MV-4-11 (cell line): Measurements from ENCODE around the gene DCC.

Source experiments
- DNase-seq: peaks from one replicate; lab custom pipeline; 2025; lab: John Stamatoyannopoulos, UW

DCC gene

GRCh38 chr18:52700816-52701215 is 360.8 kb downstream of the DCC start:
- DNase-seq = no peak

DNA sequence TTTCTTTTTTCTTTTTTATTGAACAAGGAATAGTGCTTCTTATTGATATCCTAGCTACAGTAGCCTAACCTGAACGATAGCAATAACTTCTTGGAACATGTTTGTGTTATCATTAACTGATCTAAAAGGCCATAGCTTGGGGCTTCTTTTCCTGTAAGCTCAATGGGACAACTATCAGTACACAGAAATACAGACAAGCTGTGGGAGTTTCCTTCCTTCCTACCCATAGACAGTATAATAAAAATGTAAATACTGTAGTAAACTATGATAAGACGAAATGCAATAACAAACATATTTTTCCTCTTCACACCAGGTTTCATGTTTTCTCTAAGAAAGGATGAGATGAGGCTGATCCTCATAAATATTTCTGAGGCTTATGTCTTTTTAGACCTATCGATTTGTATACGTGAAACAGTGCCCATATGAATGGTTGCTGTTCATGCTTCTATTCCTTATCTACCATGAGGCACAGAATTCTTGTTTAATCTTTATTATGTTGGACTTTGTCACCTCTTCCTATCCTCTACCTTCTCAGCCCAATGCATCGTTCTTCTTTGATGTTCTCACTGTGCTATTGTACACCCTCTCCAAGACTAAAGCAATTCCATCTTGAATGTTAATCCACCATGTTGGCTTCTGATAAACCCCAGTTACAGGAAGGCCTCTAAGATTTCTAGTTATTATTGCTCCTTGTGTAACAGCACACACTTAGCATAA is 361.4 kb downstream of the DCC start:
- no peak for DNase-seq

GRCh38 chr18:52715421-52715820 is 375.4 kb downstream of the DCC start:
- no peak for DNase-seq

GRCh38 chr18:52715991-52716390 is 376.0 kb downstream of the DCC start:
- DNase-seq = no peak

DNA sequence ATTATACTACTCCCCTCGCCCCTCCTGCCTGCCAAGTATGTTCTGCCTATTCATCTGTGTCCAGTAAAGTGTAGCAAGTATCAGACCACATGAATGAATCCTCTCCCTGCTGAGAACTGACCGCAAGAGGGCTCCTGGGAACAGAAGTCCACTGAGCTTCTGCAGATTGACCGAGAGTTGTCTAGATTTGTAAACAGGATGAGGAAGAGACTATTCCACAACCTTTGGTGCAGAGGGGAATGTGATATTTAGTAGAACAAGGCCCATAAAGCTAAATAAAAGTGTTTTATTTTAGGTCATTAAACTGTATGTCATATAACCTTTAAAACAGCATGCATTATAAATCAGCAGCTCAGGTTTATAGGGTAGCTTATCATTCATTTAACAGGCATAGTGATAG is 377.0 kb downstream of the DCC start:
- DNase-seq = no peak

DNA sequence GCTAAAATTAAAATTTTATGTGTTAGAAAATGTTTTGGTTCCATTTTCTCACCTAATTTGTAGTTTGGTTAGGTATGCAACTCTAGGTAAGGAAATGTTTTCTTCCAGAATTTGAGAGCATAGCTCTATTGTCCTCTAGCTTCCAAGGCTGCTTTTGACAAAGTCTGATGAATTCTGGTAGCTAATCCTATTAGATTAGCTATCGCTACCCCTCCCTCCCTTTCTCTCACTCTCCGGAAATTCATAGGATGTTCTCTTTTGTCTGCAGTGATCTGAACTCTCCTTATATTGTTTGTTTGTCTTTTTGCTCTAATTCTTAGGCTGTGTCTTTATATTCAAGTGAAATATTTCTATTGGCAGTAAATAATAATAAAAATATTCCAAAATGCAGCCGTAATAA is 382.9 kb downstream of the DCC start:
- DNase-seq = no peak

DNA sequence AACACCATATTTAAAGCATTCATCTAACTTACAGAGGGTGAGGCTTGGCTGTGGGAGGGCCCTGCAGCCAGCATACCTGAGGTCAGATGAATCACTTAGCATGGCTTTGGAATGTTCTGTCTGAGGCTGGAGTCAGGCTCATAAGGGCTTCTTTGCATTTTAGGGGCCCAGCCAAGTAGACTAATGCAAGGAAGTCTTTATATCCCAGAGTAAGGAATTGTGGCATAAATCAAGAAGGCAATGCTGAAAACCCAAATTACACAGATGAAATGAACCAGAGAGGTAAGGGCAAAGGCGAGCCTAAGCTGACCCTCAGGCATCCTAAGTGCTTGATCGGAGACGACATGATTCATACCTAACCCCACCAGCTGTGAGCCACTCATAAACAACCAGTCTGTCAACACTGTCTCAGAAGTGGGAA is 383.6 kb downstream of the DCC start:
- DNase-seq = no peak

DNA sequence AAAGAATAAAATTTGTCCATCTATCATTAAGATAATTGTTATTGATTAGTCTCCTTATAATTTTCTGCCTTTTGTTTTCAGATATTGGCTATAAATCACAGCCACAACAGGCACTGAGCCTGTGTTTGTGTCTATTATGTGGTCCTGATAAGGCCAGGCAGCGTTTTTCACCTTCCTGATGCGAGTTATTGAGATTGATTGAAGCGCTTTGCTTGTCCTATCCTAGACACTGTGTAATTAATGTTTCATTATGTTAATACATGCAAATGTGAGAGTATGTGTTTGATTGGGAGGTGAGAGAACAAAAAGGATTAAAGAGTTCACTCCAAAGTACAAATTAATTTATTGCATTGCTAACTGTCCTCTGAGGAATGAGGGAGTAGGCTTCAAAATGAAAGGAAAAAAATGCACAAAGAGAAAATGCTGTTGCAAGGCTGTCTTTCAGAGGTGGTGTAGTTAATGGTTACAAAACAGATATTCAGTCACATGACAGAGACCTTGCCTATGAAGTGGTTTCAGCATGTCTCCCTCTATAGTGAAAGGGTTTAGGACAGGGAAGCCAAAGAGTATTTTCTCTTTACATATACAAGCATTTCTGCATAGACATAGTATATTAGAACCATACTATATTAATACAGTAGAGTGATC is 391.1 kb downstream of the DCC start:
- DNase-seq = no peak

DNA sequence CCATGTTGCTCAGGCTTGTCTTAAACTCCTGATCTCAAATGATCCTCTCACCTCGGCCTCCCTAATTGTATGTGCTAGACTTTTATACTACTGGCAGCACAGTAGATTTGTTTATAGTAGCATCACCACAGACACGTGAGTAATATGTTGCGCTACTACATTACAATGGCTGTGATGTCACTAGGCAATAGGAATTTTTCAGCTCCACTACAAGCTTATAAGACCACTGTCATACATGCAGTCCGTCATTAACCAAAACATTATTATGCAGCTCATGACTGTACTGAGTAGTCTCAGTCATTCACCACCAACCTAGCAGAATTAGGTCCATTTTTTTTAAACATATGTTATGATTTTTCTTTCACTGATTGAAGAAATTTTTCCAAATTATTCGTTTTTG is 398.9 kb downstream of the DCC start:
- no peak for DNase-seq

DNA sequence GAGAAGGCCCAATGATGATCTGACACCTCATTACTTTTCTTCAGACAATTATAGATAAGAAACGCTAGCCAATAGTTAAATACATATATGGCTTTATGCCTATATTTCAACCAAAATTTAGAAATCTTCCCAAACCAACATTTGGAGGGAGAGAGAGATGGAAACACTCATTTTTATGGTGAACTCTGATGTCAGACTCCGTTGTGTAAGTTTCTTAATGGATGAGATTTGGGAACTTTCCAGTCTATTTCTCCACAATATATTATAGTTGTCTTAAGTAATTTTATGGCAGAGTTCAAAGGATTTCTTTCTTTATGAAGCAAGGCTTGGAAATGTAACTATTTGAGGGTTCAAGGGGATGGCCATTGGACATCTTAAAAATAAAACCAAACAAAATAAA is 407.0 kb downstream of the DCC start:
- DNase-seq = no peak

DNA sequence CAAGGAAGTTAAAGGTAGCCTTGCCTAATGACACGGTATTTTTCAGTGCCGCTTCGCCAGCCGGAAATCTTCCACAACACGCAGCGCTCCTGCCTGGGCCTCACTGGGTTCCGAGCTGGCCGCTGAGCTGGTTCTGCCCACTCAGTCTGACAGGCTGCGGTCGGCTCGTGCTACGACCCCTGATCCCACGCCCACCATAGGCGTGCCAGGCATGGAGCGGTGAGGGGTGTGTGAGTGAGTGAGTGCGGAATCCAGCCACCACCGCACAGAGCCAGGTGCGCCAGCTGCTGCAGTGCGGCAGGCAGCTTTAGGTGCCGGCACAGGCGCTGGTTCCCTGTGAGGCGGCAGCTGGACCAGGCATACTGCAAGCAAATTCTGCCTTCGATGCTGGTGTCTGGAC is 407.9 kb downstream of the DCC start:
- DNase-seq = no peak

GRCh38 chr18:52748343-52748742 is 408.3 kb downstream of the DCC start:
- DNase-seq = no peak

DNA sequence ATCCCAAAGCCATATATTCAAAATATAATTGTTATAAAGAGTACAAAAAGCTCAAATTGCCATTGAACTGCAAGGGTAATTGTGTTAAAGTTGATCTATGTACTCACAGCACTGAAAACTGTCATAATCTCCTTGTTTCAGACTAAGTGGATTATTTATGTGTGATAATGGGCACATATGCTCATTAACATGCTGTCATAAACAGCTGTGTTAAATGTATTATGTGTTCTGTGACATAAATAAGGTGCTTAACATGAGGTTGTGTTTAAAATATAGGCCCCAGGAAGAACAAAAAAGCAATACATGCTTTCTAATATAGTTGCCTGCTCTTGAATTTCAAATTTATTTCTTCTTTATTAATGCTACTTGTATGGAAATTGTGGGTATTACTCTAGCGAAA is 409.5 kb downstream of the DCC start:
- no peak for DNase-seq

DNA sequence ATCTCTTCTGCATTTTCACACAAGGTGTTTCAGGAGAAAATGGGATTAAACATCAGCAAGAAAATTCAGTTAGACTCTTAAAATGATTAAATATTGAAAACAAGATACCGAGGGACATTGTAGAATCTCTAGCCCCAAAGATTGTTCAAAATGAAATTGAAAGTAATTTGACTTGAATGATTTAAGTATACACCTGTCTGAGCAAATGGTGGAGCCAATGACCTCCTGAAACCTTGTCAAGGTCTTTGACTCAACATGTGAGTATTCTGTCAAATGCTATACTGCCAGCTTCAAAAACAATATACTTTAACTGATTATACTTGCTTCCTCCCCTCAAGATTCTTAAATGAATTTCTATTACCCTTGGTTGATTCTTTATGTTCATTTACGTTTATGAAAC is 411.0 kb downstream of the DCC start:
- no peak for DNase-seq

DNA sequence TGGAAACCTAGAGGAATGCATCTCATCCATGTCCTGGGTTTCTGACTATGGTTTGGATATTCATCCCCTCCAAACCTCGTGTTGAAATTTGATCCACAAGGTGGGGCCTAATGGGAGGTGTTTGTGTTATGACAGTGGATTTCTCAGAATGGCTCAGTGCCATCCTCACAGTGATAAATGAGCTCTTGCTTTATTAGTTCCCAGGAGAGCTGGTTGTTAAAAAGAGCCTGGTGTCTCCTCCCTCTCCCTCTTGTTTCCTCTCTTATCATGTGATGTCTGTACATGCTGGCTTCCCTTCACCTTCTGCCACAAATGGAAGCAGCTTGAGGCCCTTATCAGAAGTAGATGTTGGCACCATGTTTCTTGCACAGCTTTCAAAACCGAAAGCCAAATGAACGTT is 424.3 kb downstream of the DCC start:
- no peak for DNase-seq

GRCh38 chr18:52766002-52766545 is 426.1 kb downstream of the DCC start:
- DNase-seq = no peak

DNA sequence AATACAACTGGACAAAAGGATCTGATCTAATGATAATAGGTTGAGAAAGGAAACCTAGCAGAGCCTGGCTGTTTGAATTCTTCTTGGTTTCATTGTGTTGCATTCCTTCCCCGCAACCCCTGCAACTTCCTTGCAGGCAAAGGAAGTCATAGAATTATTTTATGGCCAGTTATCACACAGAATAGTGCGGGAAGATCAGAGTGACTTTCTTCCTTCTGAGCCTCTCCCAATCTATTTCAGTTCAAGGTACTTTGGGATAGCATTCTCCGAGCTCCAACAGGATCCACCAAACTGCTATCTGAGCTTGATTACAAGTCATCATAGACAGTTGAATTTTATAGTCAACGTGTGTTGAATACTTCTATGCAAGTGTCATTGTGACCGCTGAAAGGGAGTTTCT is 441.1 kb downstream of the DCC start:
- no peak for DNase-seq

- no peak for DNase-seq
Observed at GRCh38 chr18:52791321-52791720, 451.3 kb downstream of the DCC start.

- DNase-seq = no peak
Observed at GRCh38 chr18:52812834-52813233, 472.8 kb downstream of the DCC start.

- DNase-seq = no peak
Observed at GRCh38 chr18:52813635-52814416, 473.8 kb downstream of the DCC start.

DNA sequence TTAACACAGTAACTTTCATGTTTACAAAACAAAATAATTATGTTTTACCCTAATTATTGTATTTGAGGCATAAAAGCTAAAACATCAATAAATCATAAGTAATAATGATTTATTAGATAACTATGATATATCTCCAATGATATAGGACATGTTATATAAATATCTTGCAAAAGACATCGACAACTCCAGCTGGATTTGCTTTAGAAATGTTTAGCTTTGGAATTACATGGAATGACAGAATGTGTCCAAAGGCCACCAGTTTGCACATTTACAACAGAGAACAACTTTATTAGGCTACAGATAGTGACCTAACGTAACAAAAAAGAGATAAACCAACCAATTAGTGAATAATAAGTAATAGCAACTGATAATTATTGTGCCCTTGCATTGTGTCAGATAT is 475.7 kb downstream of the DCC start:
- no peak for DNase-seq

DNA sequence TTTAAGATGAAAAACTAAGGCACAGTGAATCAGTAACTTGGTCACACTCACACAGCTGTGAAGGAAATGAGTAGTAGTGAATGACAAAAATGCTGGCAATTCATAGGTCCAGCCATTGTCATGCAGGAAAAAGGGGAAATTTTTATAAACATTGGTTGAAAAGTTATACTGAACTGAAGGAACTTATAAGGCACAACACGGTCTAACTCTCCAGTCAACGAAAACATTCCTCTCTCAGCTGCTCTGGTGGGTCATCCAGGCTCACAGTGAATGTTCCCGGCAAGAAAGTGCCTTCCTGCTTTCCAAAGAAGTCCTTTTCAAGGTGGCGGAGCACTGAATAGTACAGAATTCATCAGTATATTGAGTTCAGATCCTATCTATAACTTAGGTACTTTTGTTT is 476.1 kb downstream of the DCC start:
- no peak for DNase-seq

- no peak for DNase-seq
Observed at GRCh38 chr18:52822160-52822559, 482.2 kb downstream of the DCC start.
